Posterior cingulate gyrus (tissue), 11 donors: ENCODE measurements around the gene MAST2.

Source experiments
- DNase-seq, 10 donors: peaks; one replicate each; pipeline versions ENCODE4 v3.0.0 to v3.0.0-alpha.2; 2020 to 2021; ENCODE audit warnings: mixed read lengths in 3 of 10
- intact Hi-C: fragments of 100-400 bp; cut with DNase I; formaldehyde crosslinking; loops from one replicate; pipeline ENCODE4 v1.15.1; 2023

Gene MAST2

GRCh38 chr1:45973121-45973520 is 169.7 kb downstream of the MAST2 start:
- no peak for DNase-seq
- intact Hi-C loops = no loop called here

- DNase-seq = no peak
- intact Hi-C loops = no loop called here
Observed at GRCh38 chr1:45974541-45975269, 171.3 kb downstream of the MAST2 start.

- DNase-seq = no peak
- intact Hi-C loops = no loop called here
Observed at GRCh38 chr1:45976623-45977022, 173.2 kb downstream of the MAST2 start.

GRCh38 chr1:45979074-45979777 is 175.8 kb downstream of the MAST2 start:
- no peak for DNase-seq
- intact Hi-C loops = no loop called here

- no peak for DNase-seq
- intact Hi-C loops = no loop called here
Observed at GRCh38 chr1:45979778-45980176, 176.4 kb downstream of the MAST2 start.

- no peak for DNase-seq
- intact Hi-C loops = no loop called here
Observed at GRCh38 chr1:45982359-45982758, 178.9 kb downstream of the MAST2 start.

GRCh38 chr1:45983967-45984366 is 180.6 kb downstream of the MAST2 start:
- intact Hi-C loops = no loop called here
- DNase-seq = no peak

GRCh38 chr1:45987204-45987603 is 183.8 kb downstream of the MAST2 start:
- intact Hi-C loops = no loop called here
- no peak for DNase-seq

- intact Hi-C loops = no loop called here
- DNase-seq = no peak
Observed at GRCh38 chr1:45989249-45989648, 185.8 kb downstream of the MAST2 start.

GRCh38 chr1:45994423-45994822 is 191.0 kb downstream of the MAST2 start:
- intact Hi-C loops = no loop called here
- no peak for DNase-seq

- DNase-seq = no peak
- intact Hi-C loops = no loop called here
Observed at GRCh38 chr1:45995298-45995697, 191.9 kb downstream of the MAST2 start.

GRCh38 chr1:45998020-45998617 is 194.7 kb downstream of the MAST2 start:
- no peak for DNase-seq

GRCh38 chr1:45999507-45999906 is 196.1 kb downstream of the MAST2 start:
- intact Hi-C loops = no loop called here
- no peak for DNase-seq

More at GRCh38 chr1:45998020-45998617, 194.7 kb downstream of the MAST2 start:
- intact Hi-C loops = no loop called here

GRCh38 chr1:46001081-46001785 is 197.8 kb downstream of the MAST2 start:
- DNase-seq = no peak
- intact Hi-C loops = no loop called here

GRCh38 chr1:46002551-46003150 is 199.2 kb downstream of the MAST2 start:
- DNase-seq = no peak
- intact Hi-C loops = no loop called here

- no peak for DNase-seq
- intact Hi-C loops = no loop called here
Observed at GRCh38 chr1:46003315-46003714, 199.9 kb downstream of the MAST2 start.

GRCh38 chr1:46004492-46004891 is 201.1 kb downstream of the MAST2 start:
- no peak for DNase-seq
- intact Hi-C loops = no loop called here

GRCh38 chr1:46005594-46005993 is 202.2 kb downstream of the MAST2 start:
- intact Hi-C loops = no loop called here
- no peak for DNase-seq

- no peak for DNase-seq
- intact Hi-C loops = no loop called here
Observed at GRCh38 chr1:46008585-46008984, 205.2 kb downstream of the MAST2 start.

- no peak for DNase-seq
- intact Hi-C loops = no loop called here
Observed at GRCh38 chr1:46010611-46011010, 207.2 kb downstream of the MAST2 start.
